Upper lobe of left lung (tissue), 4 donors: ENCODE results near the gene BORCS5.

Experiments used
- POLR2A ChIP-seq, 4 donors: fragments of 450-650 bp; IDR thresholded peaks; one replicate each; pipeline ENCODE4 v1.5.1; 2016 to 2017; ENCODE audit warnings: antibody characterized with exemption in 4 of 4, mild to moderate bottlenecking in 2 of 4
- POLR2AphosphoS5 ChIP-seq, 2 donors: sonication (generic); formaldehyde crosslinking; IDR thresholded peaks; one replicate each; pipeline ENCODE4 v1.5.1; 2017; ENCODE audit warnings: antibody characterized with exemption in 2 of 2
- TF ChIP-seq, protein P1 (sequence below), 6 experiments: fragments of 450-650 bp in 4 of 6; fragments of 200-600 bp in 2 of 6; sonication (generic) in 2 of 6; IDR thresholded peaks; one replicate each; pipeline ENCODE4 v1.5.1; 2016 to 2019; ENCODE audit warnings: antibody characterized with exemption in 6 of 6

DNA sequence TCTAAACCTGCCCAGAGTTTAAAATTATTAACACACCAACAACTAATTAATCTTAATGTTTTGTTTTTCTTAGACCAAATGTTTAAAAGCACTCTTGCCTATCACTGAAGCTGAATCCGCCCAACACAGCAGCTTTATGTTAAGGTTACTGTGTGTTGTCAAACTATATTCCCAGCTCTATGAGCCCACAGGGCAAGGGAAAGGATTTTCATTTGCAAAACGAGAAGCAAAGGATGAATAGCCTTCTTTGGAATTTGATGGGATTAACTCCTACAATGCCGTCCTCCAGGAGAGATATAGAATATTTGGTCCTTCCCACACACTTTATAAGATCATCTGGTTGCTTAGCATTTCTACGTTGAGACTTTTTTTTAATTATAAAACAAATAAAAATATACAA, 162.0 kb downstream of the BORCS5 start:
- TF ChIP-seq, protein P1, sequence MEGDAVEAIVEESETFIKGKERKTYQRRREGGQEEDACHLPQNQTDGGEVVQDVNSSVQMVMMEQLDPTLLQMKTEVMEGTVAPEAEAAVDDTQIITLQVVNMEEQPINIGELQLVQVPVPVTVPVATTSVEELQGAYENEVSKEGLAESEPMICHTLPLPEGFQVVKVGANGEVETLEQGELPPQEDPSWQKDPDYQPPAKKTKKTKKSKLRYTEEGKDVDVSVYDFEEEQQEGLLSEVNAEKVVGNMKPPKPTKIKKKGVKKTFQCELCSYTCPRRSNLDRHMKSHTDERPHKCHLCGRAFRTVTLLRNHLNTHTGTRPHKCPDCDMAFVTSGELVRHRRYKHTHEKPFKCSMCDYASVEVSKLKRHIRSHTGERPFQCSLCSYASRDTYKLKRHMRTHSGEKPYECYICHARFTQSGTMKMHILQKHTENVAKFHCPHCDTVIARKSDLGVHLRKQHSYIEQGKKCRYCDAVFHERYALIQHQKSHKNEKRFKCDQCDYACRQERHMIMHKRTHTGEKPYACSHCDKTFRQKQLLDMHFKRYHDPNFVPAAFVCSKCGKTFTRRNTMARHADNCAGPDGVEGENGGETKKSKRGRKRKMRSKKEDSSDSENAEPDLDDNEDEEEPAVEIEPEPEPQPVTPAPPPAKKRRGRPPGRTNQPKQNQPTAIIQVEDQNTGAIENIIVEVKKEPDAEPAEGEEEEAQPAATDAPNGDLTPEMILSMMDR (IDR thresholded peaks at IDR 0.05), result no peak
- no peak for TF ChIP-seq POLR2AphosphoS5 (IDR thresholded peaks at IDR 0.05)
- no peak for TF ChIP-seq POLR2A (IDR thresholded peaks at IDR 0.05)
